Measurements from ENCODE around the gene ATP8A2. TPM values are rescaled to one million over a fixed set of nuclear protein-coding genes. Genes with fewer than 3 reads are reported as not detected.

ATP8A2 gene
- total RNA-seq, 2 experiments from 2014 or later: 1.6 to 1.7 TPM

- H3K9me3 Mint-ChIP-seq: peaks cover 19% of the 10 kb centered on the region
Measured at GRCh38 chr13:25874064-25874737, 502.4 kb downstream of the ATP8A2 start.

GRCh38 chr13:25874907-25875306 lies 503.1 kb downstream of the ATP8A2 start:
- DNase-seq: peak; percentile 33
- H3K9me3 Mint-ChIP-seq: peaks cover 19% of the 10 kb centered on the region
- peaks cover 63% of the 10 kb centered on the region for H3K4me1 Mint-ChIP-seq
- H3K4me3 Mint-ChIP-seq: peak overlapping the region; percentile 35
- H3K27me3 Mint-ChIP-seq: no peaks in the 10 kb centered on the region
- H3K27ac Mint-ChIP-seq: peak overlapping the region; percentile 84
- peaks cover 26% of the 10 kb centered on the region for H3K36me3 Mint-ChIP-seq

More at GRCh38 chr13:25874064-25874737, 502.4 kb downstream of the ATP8A2 start:
- no peaks in the 10 kb centered on the region for H3K27me3 Mint-ChIP-seq
- H3K4me1 Mint-ChIP-seq: peaks cover 63% of the 10 kb centered on the region
- no peak overlapping the region for H3K4me3 Mint-ChIP-seq
- H3K27ac Mint-ChIP-seq: peak overlapping the region; percentile 84
- DNase-seq: no peak
- peaks cover 26% of the 10 kb centered on the region for H3K36me3 Mint-ChIP-seq

GRCh38 chr13:25876247-25876646 lies 504.5 kb downstream of the ATP8A2 start:
- H3K36me3 Mint-ChIP-seq: peaks cover 26% of the 10 kb centered on the region
- H3K27ac Mint-ChIP-seq: peak overlapping the region; percentile 4
- peaks cover 19% of the 10 kb centered on the region for H3K9me3 Mint-ChIP-seq
- H3K27me3 Mint-ChIP-seq: no peaks in the 10 kb centered on the region
- peaks cover 60% of the 10 kb centered on the region for H3K4me1 Mint-ChIP-seq
- DNase-seq: no peak
- H3K4me3 Mint-ChIP-seq: no peak overlapping the region

- Mint-ChIP-seq H3K4me1 (peaks cover 60% of the 10 kb centered on the region), H3K4me3 (no peak overlapping the region), H3K36me3 (peaks cover 16% of the 10 kb centered on the region), H3K27ac (no peak overlapping the region), H3K9me3 (peaks cover 11% of the 10 kb centered on the region), H3K27me3 (no peaks in the 10 kb centered on the region)
- DNase-seq: no peak
Measured at GRCh38 chr13:25879466-25879865, 507.7 kb downstream of the ATP8A2 start.

- Mint-ChIP-seq H3K27ac (no peak overlapping the region), H3K36me3 (peaks cover 8% of the 10 kb centered on the region), H3K27me3 (no peaks in the 10 kb centered on the region), H3K4me1 (peaks cover 52% of the 10 kb centered on the region), H3K9me3 (peaks cover 3% of the 10 kb centered on the region), H3K4me3 (no peak overlapping the region)
- DNase-seq: no peak
Measured at GRCh38 chr13:25881136-25881926, 509.6 kb downstream of the ATP8A2 start.

- Mint-ChIP-seq H3K4me3 (no peak overlapping the region), H3K4me1 (peaks cover 53% of the 10 kb centered on the region), H3K27ac (no peak overlapping the region), H3K36me3 (peaks cover 8% of the 10 kb centered on the region), H3K9me3 (peaks cover 3% of the 10 kb centered on the region), H3K27me3 (no peaks in the 10 kb centered on the region)
- DNase-seq: no peak
Measured at GRCh38 chr13:25881971-25882451, 510.2 kb downstream of the ATP8A2 start.

GRCh38 chr13:25882466-25883357 lies 510.9 kb downstream of the ATP8A2 start:
- H3K27ac Mint-ChIP-seq: no peak overlapping the region
- peaks cover 4% of the 10 kb centered on the region for H3K36me3 Mint-ChIP-seq
- no peak overlapping the region for H3K4me3 Mint-ChIP-seq
- no peaks in the 10 kb centered on the region for H3K27me3 Mint-ChIP-seq
- no peak for DNase-seq
- peaks cover 1% of the 10 kb centered on the region for H3K9me3 Mint-ChIP-seq
- peaks cover 49% of the 10 kb centered on the region for H3K4me1 Mint-ChIP-seq

- peaks cover 3% of the 10 kb centered on the region for H3K36me3 Mint-ChIP-seq
- peaks cover 2% of the 10 kb centered on the region for H3K9me3 Mint-ChIP-seq
- peaks cover 54% of the 10 kb centered on the region for H3K4me1 Mint-ChIP-seq
- H3K4me3 Mint-ChIP-seq: no peak overlapping the region
- no peak for DNase-seq
- no peak overlapping the region for H3K27ac Mint-ChIP-seq
- H3K27me3 Mint-ChIP-seq: no peaks in the 10 kb centered on the region
Measured at GRCh38 chr13:25885418-25885817, 513.6 kb downstream of the ATP8A2 start.

- Mint-ChIP-seq H3K27ac (no peak overlapping the region), H3K4me1 (peaks cover 51% of the 10 kb centered on the region), H3K36me3 (peaks cover 3% of the 10 kb centered on the region), H3K9me3 (peaks cover 2% of the 10 kb centered on the region), H3K4me3 (no peak overlapping the region), H3K27me3 (no peaks in the 10 kb centered on the region)
- no peak for DNase-seq
Measured at GRCh38 chr13:25886438-25887214, 514.9 kb downstream of the ATP8A2 start.

- Mint-ChIP-seq H3K27ac (peak overlapping the region; percentile 69), H3K9me3 (peaks cover 2% of the 10 kb centered on the region), H3K4me3 (no peak overlapping the region), H3K4me1 (peaks cover 38% of the 10 kb centered on the region), H3K36me3 (peaks cover 3% of the 10 kb centered on the region), H3K27me3 (no peaks in the 10 kb centered on the region)
- no peak for DNase-seq
Measured at GRCh38 chr13:25887962-25888655, 516.3 kb downstream of the ATP8A2 start.

- Mint-ChIP-seq H3K36me3 (peaks cover 3% of the 10 kb centered on the region), H3K9me3 (peaks cover 2% of the 10 kb centered on the region), H3K27ac (no peak overlapping the region), H3K27me3 (no peaks in the 10 kb centered on the region), H3K4me3 (no peak overlapping the region), H3K4me1 (peaks cover 19% of the 10 kb centered on the region)
- no peak for DNase-seq
Measured at GRCh38 chr13:25890671-25891212, 519.0 kb downstream of the ATP8A2 start.

- H3K36me3 Mint-ChIP-seq: peaks cover 1% of the 10 kb centered on the region
- no peak for DNase-seq
- H3K4me3 Mint-ChIP-seq: no peak overlapping the region
- H3K9me3 Mint-ChIP-seq: peaks cover 12% of the 10 kb centered on the region
- peaks cover 29% of the 10 kb centered on the region for H3K4me1 Mint-ChIP-seq
- no peak overlapping the region for H3K27ac Mint-ChIP-seq
- H3K27me3 Mint-ChIP-seq: peaks cover 3% of the 10 kb centered on the region
Measured at GRCh38 chr13:25898991-25899390, 527.2 kb downstream of the ATP8A2 start.

GRCh38 chr13:25899464-25899863 lies 527.7 kb downstream of the ATP8A2 start:
- H3K27ac Mint-ChIP-seq: peak overlapping the region; percentile 49
- peaks cover 3% of the 10 kb centered on the region for H3K27me3 Mint-ChIP-seq
- no peak overlapping the region for H3K4me3 Mint-ChIP-seq
- peaks cover 1% of the 10 kb centered on the region for H3K36me3 Mint-ChIP-seq
- DNase-seq: no peak
- H3K9me3 Mint-ChIP-seq: peaks cover 12% of the 10 kb centered on the region
- H3K4me1 Mint-ChIP-seq: peaks cover 29% of the 10 kb centered on the region

All from activated naive CD8-positive, alpha-beta T cell treated with anti-CD3 and anti-CD28 coated beads for 36 hours (primary cell).